PFSK-1 (cell line): Measurements from ENCODE around the gene MYO7B.

Experiments
- POLR2AphosphoS5 ChIP-seq: IDR thresholded peaks from 2 replicates; pipeline ENCODE4 v1.6.1; 2012; ENCODE audit warnings: low read depth, mild to moderate bottlenecking, control low read depth, low read length, moderate library complexity
- REST ChIP-seq, 2 experiments: IDR thresholded peaks; 2 replicates each; pipeline versions ENCODE4 v1.6.1 to v1.8.0; 2011 to 2012; ENCODE audit warnings: low read depth in 2 of 2, low read length in 2 of 2, control low read depth in 1 of 2, inconsistent platforms in 1 of 2, mild to moderate bottlenecking in 1 of 2, moderate library complexity in 1 of 2; ENCODE audit not compliant: insufficient read depth in 1 of 2
- SIN3A ChIP-seq: IDR thresholded peaks from 2 replicates; pipeline ENCODE4 v1.6.1; 2012; ENCODE audit warnings: mild to moderate bottlenecking, low read length, moderate library complexity, borderline replicate concordance; ENCODE audit not compliant: insufficient read depth
- TAF1 ChIP-seq: IDR thresholded peaks from 2 replicates; pipeline ENCODE4 v1.6.1; 2012; ENCODE audit warnings: low read length, control low read depth, borderline replicate concordance; ENCODE audit not compliant: insufficient read depth

- TF ChIP-seq POLR2AphosphoS5 = no peak
- no peak for TF ChIP-seq REST (IDR thresholded peaks at IDR 0.05; ENCODE audit: insufficient read depth in 1 of 2, low read depth in 2 of 2, low read length in 2 of 2)
- TF ChIP-seq SIN3A = no peak
- no peak for TF ChIP-seq TAF1
Observed at GRCh38 chr2:127626917-127627739, 91.6 kb downstream of the MYO7B start.
